NCI-H2227 (cell line): Measurements from ENCODE around the gene TRIM71.
"Not testable (repeated sequence)": the region's sequence is repeated elsewhere in the genome, so short reads cannot be mapped to it uniquely, and the experiment has no call there.

ENCODE experiments used
- DNase-seq: peaks from one replicate; lab custom pipeline; 2025; ENCODE audit not compliant: unreplicated experiment; lab: John Stamatoyannopoulos, UW

Gene TRIM71

DNA sequence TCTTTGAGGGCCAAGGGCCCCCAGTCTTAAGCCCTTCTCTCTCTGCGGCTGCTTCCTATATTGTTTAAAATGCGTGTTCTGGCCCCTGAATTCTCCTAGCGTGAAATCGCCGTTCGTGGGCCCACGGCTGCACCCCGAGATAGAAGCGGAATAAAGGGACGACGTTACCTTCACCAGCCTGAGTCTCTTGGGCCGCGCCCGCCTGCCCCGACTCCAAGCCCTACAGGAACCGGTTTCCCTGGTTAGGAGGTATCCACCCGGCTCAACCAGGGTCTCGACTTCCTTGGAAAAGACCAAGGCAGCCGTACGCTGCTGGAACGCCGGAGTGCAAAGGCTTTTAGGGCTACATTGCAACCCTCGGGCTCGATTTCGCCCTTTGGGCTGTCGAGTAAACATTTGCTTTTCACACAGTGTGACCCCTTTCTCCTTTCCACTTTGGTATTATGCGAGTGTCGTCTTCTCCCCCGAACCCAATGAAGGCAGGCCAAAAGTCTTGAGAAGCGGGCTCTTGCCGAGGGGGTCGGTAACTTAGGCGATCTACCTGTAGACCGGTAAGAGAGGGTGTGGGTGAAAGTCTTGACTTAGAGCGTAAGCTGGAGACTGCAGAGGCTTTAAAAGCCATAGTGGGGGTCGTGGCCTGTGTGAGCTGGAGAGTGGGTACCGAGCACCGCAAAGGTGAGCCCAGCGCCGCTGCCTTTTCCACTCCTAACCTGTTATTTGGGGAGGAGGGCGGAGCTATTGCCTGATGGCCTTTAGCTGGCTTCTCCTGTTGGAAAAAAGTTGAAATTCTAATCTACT lies 2.0 kb downstream of the TRIM71 start:
- DNase-seq = no peak

DNA sequence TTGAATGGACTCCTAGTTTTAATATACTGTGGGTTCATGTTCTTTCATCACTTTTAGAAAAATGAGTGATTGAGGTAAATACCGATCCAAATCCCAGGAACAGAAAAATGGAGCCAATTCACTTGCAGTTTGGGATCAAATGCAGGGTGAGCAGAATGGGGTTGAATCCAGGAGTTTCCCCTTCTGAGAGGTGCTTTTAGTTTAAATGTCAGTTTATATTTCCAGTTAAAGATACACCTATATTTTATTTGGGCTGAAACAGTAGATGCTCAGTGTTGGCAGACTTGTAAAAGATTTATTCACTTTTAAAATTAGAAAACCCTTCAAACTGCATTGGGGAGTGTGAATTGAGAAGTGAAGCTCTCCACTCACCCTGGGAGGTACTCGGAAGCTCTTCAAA lies 2.6 kb downstream of the TRIM71 start:
- DNase-seq = no peak

GRCh38 chr3:32820971-32821685 lies 3.3 kb downstream of the TRIM71 start:
- DNase-seq = no peak

GRCh38 chr3:32821686-32822296 lies 4.0 kb downstream of the TRIM71 start:
- no peak for DNase-seq

GRCh38 chr3:32822609-32823498 lies 5.1 kb downstream of the TRIM71 start:
- no peak for DNase-seq

GRCh38 chr3:32823641-32824184 lies 5.9 kb downstream of the TRIM71 start:
- DNase-seq = not testable (repeated sequence)

DNA sequence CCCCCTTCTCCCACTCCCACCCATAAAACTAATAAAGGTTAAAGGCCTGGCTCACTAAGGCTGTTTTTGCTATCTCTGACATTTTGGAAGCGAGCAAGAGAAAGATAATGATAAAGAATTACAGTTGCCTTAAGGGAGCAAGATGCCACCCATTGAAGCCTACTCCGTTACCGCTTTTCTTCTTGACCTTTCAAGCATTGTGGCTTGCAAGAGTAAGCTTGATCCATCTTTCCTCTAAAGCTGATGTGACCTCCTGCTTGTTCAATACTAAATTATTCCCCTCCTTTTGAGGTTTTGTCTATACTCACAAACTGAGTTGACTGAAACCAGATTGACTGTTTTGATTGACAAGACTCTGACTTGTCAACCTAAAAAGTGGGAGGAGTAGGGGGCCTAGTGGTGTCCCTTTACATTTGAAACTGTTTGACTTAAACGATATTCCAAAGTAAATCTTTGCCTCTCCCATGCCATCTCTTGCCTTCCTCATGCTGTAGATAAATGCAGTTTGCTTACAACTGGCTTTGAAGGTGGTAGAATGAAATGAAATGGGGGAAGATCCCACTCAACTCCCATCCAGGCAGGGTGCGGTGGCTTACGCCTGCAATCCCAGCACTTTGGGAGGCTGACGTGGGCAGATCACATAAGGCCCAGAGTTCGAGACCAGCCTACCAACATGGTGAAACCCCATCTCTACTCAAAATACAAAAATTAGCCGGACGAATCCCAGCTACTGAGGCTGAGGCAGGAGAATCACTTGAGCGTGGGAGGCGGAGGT lies 8.0 kb downstream of the TRIM71 start:
- DNase-seq = no peak

DNA sequence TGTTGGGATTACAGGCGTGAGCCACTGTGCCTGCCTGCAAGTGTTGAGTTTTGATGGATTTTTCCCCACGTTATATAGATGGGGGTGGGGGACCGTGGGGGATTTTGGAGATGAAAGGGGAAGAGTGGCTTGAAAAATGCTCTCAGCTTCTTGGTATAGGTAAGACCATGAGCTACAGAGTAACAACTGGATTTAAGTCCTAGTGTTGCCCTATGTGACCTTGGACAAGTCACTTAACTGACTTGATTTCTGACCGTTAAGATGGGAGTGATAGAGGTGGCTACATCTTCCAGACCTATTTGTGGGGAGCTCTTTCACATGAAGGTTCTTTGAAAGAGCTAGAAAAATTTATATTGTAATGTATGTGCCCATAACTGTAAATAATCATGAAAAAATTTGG lies 13.3 kb downstream of the TRIM71 start:
- DNase-seq = no peak

- DNase-seq = no peak
These were observed 14.0 kb downstream of the TRIM71 start for GRCh38 chr3:32831791-32832190.

- no peak for DNase-seq
These were observed 14.4 kb downstream of the TRIM71 start for GRCh38 chr3:32832193-32832592.

DNA sequence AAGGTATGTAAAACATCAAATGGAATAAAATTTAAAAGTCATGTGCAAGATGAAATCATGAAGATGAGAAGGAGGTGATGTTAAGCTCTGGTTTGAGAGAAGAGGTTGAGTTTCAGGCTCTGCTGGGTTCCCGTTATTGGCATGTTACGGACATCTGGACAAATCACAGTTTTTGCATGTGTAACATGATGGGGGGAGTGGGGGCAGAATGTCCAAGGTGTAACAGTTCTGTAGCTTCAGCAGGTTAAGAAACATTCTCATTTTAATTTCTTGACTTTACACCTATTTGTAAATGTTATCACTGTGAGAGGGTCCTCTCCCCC lies 17.2 kb downstream of the TRIM71 start:
- DNase-seq = no peak

- DNase-seq = no peak
These were observed 18.2 kb downstream of the TRIM71 start for GRCh38 chr3:32835961-32836360.

GRCh38 chr3:32836601-32837000 lies 18.8 kb downstream of the TRIM71 start:
- no peak for DNase-seq

GRCh38 chr3:32837366-32837765 lies 19.6 kb downstream of the TRIM71 start:
- DNase-seq = no peak

GRCh38 chr3:32837789-32838188 lies 20.0 kb downstream of the TRIM71 start:
- no peak for DNase-seq

GRCh38 chr3:32839714-32840085 lies 21.9 kb downstream of the TRIM71 start:
- DNase-seq = no peak

- DNase-seq = no peak
These were observed 22.5 kb downstream of the TRIM71 start for GRCh38 chr3:32840086-32840841.

DNA sequence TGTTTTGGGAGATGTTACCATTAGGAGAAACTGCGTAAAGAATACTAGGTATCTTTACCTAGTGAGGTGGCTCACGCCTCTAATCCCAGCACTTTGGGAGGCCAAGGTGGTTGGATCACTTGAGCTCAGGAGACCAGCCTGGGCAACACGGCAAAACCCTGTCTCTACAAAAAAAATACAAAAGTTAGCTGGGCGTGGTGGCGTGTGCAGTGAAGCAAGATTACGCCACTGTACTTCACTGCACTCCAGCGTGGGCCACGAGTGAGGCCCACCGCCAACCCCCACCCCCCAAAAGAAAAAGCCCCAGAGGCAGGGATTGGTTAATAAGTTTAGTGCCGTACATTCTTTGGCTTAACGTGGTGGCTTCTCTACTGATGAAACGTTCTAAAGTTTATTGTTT lies 23.5 kb downstream of the TRIM71 start:
- no peak for DNase-seq

DNA sequence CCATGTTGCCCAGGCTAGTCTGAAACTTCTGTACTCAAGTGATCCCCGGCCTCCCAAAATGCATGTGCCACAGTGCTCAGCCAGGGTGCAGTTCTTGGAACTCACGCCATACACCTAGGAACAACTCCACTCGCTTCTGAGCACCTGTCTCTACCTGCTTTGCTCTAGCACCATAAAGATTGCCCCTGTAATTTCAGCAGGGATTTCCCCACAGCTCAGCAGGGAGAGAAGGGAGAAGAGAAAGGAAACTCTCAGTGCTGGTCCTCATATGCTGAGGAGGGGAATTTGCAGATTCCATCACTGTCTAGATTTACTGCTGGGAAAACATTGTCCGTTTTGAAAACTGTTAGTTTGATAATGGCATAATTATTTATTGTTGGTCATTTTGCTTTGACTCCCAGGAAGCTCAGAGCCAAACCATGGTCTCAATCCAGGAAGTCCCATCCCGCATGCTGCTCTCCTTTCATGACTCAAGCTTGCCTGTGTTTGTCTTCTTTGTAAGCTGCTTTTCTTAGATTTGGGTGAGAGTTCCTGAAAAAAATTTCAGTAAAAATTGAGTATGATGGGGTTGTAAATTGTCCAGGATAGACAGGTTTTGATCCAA lies 24.2 kb downstream of the TRIM71 start:
- DNase-seq = no peak
